Upper lobe of right lung (tissue), 1 donor: ENCODE data around the gene BCOR. TPM values are rescaled to one million over a fixed set of nuclear protein-coding genes. Genes with fewer than 3 reads are reported as not detected.

ENCODE experiments used
- ATAC-seq: fragments of 200-7000 bp; cut with Tn5 transposase; one replicate; pipeline ENCODE4 v1.9.1; 2020; ENCODE audit warnings: mild to moderate bottlenecking, moderate library complexity
- DNase-seq: peaks from one replicate; pipeline ENCODE4 v3.0.0-alpha.2; 2020
- H3K27ac ChIP-seq: fragments of 200-600 bp; one replicate; pipeline ENCODE4 v1.8.0; 2022
- H3K27me3 ChIP-seq: fragments of 200-600 bp; one replicate; pipeline ENCODE4 v1.8.0; 2022; ENCODE audit warnings: mild to moderate bottlenecking
- H3K36me3 ChIP-seq: fragments of 200-600 bp; one replicate; pipeline ENCODE4 v1.8.0; 2022
- H3K4me1 ChIP-seq: fragments of 200-600 bp; one replicate; pipeline ENCODE4 v1.8.0; 2022
- H3K4me3 ChIP-seq: fragments of 200-600 bp; one replicate; pipeline ENCODE4 v1.8.0; 2022; ENCODE audit warnings: mild to moderate bottlenecking
- H3K9me3 ChIP-seq: fragments of 200-600 bp; one replicate; pipeline ENCODE4 v1.8.0; 2022
- intact Hi-C: fragments of 100-400 bp; cut with DNase I; formaldehyde crosslinking; loops from one replicate; pipeline ENCODE4 v1.11.0; 2022
- total RNA-seq: library from RNA; stranded (reverse); fragmentation: NEBNext Ultra II Directional; extraction: Animal tissue kit (Norgen Biotek cat#: 25700); gene quantifications from one replicate; pipeline ENCODE4 v1.2.1, GENCODE V29; 2021
- TF ChIP-seq, protein P1 (sequence below): fragments of 200-600 bp; IDR thresholded peaks from one replicate; pipeline ENCODE4 v1.8.0; 2022; ENCODE audit warnings: antibody characterized with exemption
- donor health status: DM: no; HTN: yes; CAD: no; lungs with severe emphysema.

BCOR gene
- total RNA-seq, 1 donor from 2014 or later, result 26.1 TPM

GRCh38 chrX:40083979-40084359 is 13.8 kb downstream of the BCOR start:
- Histone ChIP-seq H3K4me3 (peak overlapping the region; percentile 38), H3K27me3 (no peaks in the 10 kb centered on the region), H3K27ac (no peak overlapping the region), H3K9me3 (no peaks in the 10 kb centered on the region), H3K36me3 (no peaks in the 10 kb centered on the region), H3K4me1 (peaks cover 10% of the 10 kb centered on the region)
- TF ChIP-seq, protein P1, sequence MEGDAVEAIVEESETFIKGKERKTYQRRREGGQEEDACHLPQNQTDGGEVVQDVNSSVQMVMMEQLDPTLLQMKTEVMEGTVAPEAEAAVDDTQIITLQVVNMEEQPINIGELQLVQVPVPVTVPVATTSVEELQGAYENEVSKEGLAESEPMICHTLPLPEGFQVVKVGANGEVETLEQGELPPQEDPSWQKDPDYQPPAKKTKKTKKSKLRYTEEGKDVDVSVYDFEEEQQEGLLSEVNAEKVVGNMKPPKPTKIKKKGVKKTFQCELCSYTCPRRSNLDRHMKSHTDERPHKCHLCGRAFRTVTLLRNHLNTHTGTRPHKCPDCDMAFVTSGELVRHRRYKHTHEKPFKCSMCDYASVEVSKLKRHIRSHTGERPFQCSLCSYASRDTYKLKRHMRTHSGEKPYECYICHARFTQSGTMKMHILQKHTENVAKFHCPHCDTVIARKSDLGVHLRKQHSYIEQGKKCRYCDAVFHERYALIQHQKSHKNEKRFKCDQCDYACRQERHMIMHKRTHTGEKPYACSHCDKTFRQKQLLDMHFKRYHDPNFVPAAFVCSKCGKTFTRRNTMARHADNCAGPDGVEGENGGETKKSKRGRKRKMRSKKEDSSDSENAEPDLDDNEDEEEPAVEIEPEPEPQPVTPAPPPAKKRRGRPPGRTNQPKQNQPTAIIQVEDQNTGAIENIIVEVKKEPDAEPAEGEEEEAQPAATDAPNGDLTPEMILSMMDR, result no peak
- ATAC-seq (no peak), DNase-seq (no peak)
- intact Hi-C loops, result no loop called here

DNA sequence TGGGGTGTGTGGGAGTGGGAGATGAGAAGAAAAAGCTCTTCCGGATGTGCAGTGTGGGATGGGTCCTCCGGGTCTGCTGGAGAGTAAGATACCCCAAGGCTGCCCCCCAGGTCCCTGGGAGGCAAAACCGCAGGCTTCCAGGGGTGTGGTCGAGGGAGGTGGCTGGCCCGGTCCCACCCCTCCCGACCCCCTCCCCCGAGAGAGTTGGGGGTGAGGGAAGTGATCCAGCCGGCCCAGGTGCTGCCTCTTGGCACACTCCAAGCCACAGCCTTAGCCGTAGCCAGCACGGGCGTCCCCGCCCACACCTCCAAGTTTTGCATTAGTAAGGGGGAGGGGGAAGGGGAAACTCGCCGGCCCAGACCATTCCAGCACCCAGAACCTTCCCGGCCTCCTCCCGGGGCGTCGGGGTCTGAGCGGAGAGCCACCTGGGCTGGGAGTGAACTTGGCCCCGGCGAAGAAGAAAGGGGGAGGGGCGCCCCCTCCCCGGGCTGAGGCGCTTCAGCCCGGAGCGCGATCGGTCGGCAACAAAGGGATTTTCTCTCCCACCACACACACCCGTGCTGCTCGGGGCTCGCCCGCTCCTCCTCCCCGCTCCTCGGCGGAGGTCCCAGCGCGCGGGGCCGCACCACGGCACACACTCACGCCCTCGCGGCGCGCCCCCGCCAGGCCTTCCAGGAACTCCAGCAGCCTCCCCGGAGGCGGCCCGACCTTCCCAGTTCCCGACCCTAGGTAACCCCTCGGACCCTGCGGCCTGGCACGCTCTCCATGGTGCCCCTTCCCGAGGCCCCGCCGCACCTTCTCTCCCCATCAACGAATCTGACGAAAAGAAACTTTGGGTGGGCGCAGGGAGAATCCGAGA is 14.4 kb downstream of the BCOR start:
- H3K36me3 ChIP-seq, result no peaks in the 10 kb centered on the region
- H3K9me3 ChIP-seq, result no peaks in the 10 kb centered on the region
- H3K4me3 ChIP-seq, result peak overlapping the region; percentile 38
- peaks cover 10% of the 10 kb centered on the region for H3K4me1 ChIP-seq
- peak; percentile 74 for ATAC-seq
- no peaks in the 10 kb centered on the region for H3K27me3 ChIP-seq
- H3K27ac ChIP-seq, result no peak overlapping the region
- TF ChIP-seq, protein P1, result no peak
- intact Hi-C loops, result no loop called here
- DNase-seq, result peak; percentile 74

GRCh38 chrX:40082447-40083119 is 15.2 kb downstream of the BCOR start:
- Histone ChIP-seq H3K4me1 (peaks cover 10% of the 10 kb centered on the region), H3K27me3 (no peaks in the 10 kb centered on the region), H3K36me3 (no peaks in the 10 kb centered on the region), H3K4me3 (no peak overlapping the region), H3K27ac (no peak overlapping the region), H3K9me3 (no peaks in the 10 kb centered on the region)
- peak; percentile 67 for DNase-seq
- peak; percentile 56 for ATAC-seq
- TF ChIP-seq, protein P1, result no peak
- intact Hi-C loops, result no loop called here

- Histone ChIP-seq H3K27ac (no peak overlapping the region), H3K9me3 (no peaks in the 10 kb centered on the region), H3K27me3 (no peaks in the 10 kb centered on the region), H3K4me3 (no peak overlapping the region), H3K36me3 (no peaks in the 10 kb centered on the region), H3K4me1 (peaks cover 10% of the 10 kb centered on the region)
- TF ChIP-seq, protein P1, result no peak
- peak; percentile 25 for ATAC-seq
- no peak for DNase-seq
- intact Hi-C loops, result no loop called here
Observed at GRCh38 chrX:40081679-40082068, 16.1 kb downstream of the BCOR start.

DNA sequence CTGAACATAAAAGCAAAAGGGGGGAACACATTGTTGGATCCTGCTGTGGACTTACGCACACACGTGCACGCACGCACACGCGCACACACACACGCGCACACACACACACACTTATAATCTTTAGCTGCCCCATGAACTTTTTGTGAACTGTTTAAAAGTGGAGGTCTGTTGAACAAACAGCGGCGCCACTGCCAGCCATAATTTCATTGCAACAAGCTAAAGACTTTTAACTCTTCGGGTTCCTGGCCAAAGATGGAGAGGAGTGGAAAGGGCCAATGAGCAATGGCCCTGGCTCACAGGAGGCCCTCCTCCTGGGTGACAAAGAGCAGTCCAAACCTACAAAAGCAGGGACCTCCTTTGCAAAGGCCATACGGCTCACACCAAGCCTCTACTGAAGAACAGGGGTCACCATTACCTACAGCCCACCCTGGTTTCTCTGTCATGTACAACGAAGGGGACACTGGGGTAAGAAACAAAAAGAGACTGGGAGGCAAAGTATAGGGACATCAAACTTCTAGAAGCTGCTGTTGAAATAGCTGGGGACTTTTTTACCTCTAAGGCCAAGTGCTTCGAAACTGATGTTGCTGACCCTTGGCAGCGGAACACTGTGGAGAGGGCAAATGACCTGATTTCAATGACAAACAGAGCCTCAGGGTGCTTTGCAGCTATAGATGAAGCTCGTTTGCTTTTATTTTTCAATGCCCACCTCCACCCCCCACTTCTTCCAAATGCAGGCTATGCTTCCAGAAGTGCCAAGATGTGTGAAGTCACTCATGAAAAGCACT is 16.7 kb downstream of the BCOR start:
- Histone ChIP-seq H3K9me3 (no peaks in the 10 kb centered on the region), H3K27ac (no peak overlapping the region), H3K4me1 (peaks cover 10% of the 10 kb centered on the region), H3K4me3 (no peak overlapping the region), H3K36me3 (peaks cover 1% of the 10 kb centered on the region), H3K27me3 (no peaks in the 10 kb centered on the region)
- ATAC-seq (no peak), DNase-seq (no peak)
- TF ChIP-seq, protein P1, result no peak
- intact Hi-C loops, result no loop called here
